ENCODE data around the gene SCTR.

- TF ChIP-seq, protein P1, sequence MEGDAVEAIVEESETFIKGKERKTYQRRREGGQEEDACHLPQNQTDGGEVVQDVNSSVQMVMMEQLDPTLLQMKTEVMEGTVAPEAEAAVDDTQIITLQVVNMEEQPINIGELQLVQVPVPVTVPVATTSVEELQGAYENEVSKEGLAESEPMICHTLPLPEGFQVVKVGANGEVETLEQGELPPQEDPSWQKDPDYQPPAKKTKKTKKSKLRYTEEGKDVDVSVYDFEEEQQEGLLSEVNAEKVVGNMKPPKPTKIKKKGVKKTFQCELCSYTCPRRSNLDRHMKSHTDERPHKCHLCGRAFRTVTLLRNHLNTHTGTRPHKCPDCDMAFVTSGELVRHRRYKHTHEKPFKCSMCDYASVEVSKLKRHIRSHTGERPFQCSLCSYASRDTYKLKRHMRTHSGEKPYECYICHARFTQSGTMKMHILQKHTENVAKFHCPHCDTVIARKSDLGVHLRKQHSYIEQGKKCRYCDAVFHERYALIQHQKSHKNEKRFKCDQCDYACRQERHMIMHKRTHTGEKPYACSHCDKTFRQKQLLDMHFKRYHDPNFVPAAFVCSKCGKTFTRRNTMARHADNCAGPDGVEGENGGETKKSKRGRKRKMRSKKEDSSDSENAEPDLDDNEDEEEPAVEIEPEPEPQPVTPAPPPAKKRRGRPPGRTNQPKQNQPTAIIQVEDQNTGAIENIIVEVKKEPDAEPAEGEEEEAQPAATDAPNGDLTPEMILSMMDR (IDR thresholded peaks at IDR 0.05) = no peak
- TF ChIP-seq EZH2 (IDR thresholded peaks at IDR 0.05) = no peak
Observed at GRCh38 chr2:119463136-119463535, 61.1 kb downstream of the SCTR start.
